ENCODE results near the gene DENND6A.
"Not testable (repeated sequence)": the region's sequence is repeated elsewhere in the genome, so short reads cannot be mapped to it uniquely, and the experiment has no call there.

GRCh38 chr3:57705351-57705750, 12.5 kb upstream of the DENND6A start:
- not testable (repeated sequence) for TF ChIP-seq CTCF, POLR2A (IDR thresholded peaks at IDR 0.05)

All from body of pancreas (tissue), 4 donors.